PC-9 (cell line): ENCODE measurements around the gene AIFM2.

Experiments
- CTCF ChIP-seq: fragments of 200-600 bp; sonication (generic); conservative IDR thresholded peaks from 2 replicates; pipeline ENCODE4 v1.6.1; 2017; ENCODE audit warnings: mixed run types, antibody characterized with exemption, mild to moderate bottlenecking, moderate library complexity
- EZH2 ChIP-seq: fragments of 200-600 bp; sonication (generic); IDR thresholded peaks from 2 replicates; pipeline ENCODE4 v1.8.0; 2017; ENCODE audit warnings: antibody characterized with exemption, low read depth

DNA sequence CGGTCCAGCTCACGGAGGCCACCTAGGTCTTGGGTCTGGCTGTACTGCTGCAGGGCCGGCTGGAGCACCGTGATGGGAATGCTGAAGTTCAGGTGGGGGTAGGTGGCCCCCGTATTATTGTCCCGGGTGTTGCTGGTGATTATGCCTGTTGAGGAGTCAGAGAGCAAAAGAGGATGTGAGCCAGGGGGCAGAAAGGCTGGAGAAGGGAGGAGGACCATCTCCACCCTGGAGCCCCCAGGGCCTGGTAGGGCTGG is 7.3 kb upstream of the AIFM2 start:
- TF ChIP-seq CTCF (no peak), EZH2 (no peak)
